ENCODE results near the gene KCNK13. TPM values are rescaled to one million over a fixed set of nuclear protein-coding genes. Genes with fewer than 3 reads are reported as not detected.

KCNK13 gene
- total and polyA plus RNA-seq, 9 of the 15 experiments (the other 6 are each of a cell fraction or from before 2014, with no cell fraction given): 0.03 to 0.05 TPM; not detected in 7

DNA sequence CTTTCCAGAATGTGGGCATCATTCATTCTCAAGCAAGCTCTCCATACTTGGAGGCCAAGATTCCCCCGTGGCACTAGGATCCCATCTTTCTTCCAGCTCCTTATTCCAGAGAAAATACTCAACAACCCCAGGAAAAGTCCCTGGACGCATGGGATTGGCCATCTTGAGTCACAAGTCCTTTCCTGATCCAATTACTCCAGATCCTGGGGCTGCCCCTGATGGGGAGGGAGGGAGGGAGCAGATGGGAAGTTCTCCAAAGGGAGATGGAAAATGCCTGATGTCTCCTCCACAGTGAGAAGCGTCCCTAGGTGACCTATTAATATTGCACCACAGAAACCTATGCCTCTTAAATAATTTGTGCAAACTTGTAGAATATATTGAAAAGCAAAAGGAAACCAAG is 12.4 kb upstream of the KCNK13 start:
- Histone ChIP-seq H3K27me3 (ENCODE audit: control insufficient read depth in 2 of 2, insufficient read depth in 2 of 2, low read length in 2 of 2) (no peaks in the 10 kb centered on the region; a peak in 1 of 5 replicates), H3K4me1 (replicated peaks in 1 of 2; ENCODE audit: control insufficient read depth in 2 of 2, insufficient read depth in 2 of 2, low read length in 2 of 2) (no peaks in the 10 kb centered on the region), H4K20me1 (replicated peaks; ENCODE audit: control insufficient read depth, insufficient read depth, low read length) (no peaks in the 10 kb centered on the region), H3K9me1 (ENCODE audit: control insufficient read depth, insufficient read depth, low read length) (no peaks in the 10 kb centered on the region), H3K36me3 (ENCODE audit: control insufficient read depth, insufficient read depth, low read length) (peaks cover 6% of the 10 kb centered on the region; the same call in 1 of the 3 replicates), H3K4me2 (ENCODE audit: insufficient read depth, low read length) (no peak overlapping the region), H3K27ac (ENCODE audit: extremely low read depth, low read depth, low read length) (no peak overlapping the region), H3K9me3 (replicated peaks; ENCODE audit: control insufficient read depth, insufficient read depth, low read depth, low read length) (no peaks in the 10 kb centered on the region), H3K4me3 (no peak overlapping the region), H3K79me2 (ENCODE audit: control insufficient read depth, insufficient read depth, low read length) (no peaks in the 10 kb centered on the region), H2AFZ (ENCODE audit: low read depth, low read length) (no peak overlapping the region), H3K9ac (ENCODE audit: insufficient read depth in 1 of 2, low read depth in 2 of 2, low read length in 2 of 2) (no peak overlapping the region)
- DNase-seq (ENCODE audit: extremely low read depth in 1 of 4, low spot score in 3 of 4): no peak
- FAIRE-seq: no peak
- in situ Hi-C loops (cut with MboI) (no loop called here), intact Hi-C loops (cut with micrococcal nuclease) (no loop called here)
- no peak for ATAC-seq
- BruUV-seq (replicated peaks): no TSS peak
- POLR2A ChIA-PET: no interaction called here
- 6% methylated on average over 2 of the region's 3 CpGs for WGBS (ENCODE audit: insufficient coverage, low coverage, missing lambda C conversion rate)
- CTCF ChIA-PET (ENCODE audit: low intra/inter-chr PET ratio): no interaction called here
- TF ChIP-seq NCOA6 (IDR thresholded peaks at IDR 0.05) (no peak), MTF1 (CRISPR knock-in tag; IDR thresholded peaks at IDR 0.05; ENCODE audit: borderline replicate concordance) (no peak), ELF1 (tag; IDR thresholded peaks at IDR 0.05) (no peak), ZNF24 (IDR thresholded peaks at IDR 0.05) (no peak), NFIC (IDR thresholded peaks at IDR 0.05) (no peak), PML (IDR thresholded peaks at IDR 0.05; ENCODE audit: low read length) (no peak), FOXM1 (IDR thresholded peaks at IDR 0.05; ENCODE audit: low read depth) (no peak), FOXM1 (CRISPR knock-in tag; IDR thresholded peaks at IDR 0.05; ENCODE audit: low read depth) (no peak), ZNF561 (CRISPR knock-in tag; conservative IDR thresholded peaks at IDR 0.05) (no peak), DDX20 (tag; IDR thresholded peaks at IDR 0.05; ENCODE audit: low read depth) (no peak)
- TF ChIP-seq, protein P1, sequence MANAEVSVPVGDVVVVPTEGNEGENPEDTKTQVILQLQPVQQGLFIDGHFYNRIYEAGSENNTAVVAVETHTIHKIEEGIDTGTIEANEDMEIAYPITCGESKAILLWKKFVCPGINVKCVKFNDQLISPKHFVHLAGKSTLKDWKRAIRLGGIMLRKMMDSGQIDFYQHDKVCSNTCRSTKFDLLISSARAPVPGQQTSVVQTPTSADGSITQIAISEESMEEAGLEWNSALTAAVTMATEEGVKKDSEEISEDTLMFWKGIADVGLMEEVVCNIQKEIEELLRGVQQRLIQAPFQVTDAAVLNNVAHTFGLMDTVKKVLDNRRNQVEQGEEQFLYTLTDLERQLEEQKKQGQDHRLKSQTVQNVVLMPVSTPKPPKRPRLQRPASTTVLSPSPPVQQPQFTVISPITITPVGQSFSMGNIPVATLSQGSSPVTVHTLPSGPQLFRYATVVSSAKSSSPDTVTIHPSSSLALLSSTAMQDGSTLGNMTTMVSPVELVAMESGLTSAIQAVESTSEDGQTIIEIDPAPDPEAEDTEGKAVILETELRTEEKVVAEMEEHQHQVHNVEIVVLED (CRISPR knock-in tag; IDR thresholded peaks at IDR 0.05): no peak
- TF ChIP-seq, protein P2, sequence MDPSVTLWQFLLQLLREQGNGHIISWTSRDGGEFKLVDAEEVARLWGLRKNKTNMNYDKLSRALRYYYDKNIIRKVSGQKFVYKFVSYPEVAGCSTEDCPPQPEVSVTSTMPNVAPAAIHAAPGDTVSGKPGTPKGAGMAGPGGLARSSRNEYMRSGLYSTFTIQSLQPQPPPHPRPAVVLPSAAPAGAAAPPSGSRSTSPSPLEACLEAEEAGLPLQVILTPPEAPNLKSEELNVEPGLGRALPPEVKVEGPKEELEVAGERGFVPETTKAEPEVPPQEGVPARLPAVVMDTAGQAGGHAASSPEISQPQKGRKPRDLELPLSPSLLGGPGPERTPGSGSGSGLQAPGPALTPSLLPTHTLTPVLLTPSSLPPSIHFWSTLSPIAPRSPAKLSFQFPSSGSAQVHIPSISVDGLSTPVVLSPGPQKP (CRISPR knock-in tag; IDR thresholded peaks at IDR 0.05): no peak
